ENCODE data around the gene NOTO. TPM values are rescaled to one million over a fixed set of nuclear protein-coding genes. Genes with fewer than 3 reads are reported as not detected.
"Not testable (repeated sequence)": the region's sequence is repeated elsewhere in the genome, so short reads cannot be mapped to it uniquely, and the experiment has no call there.

Gene NOTO
- not detected in 2 replicates for total RNA-seq

GRCh38 chr2:73202156-73203054, at the start of gene NOTO:
Gene NOTO, plus strand, starts transcription at chr2:73202574. Its CDS starts 93 bp downstream, at chr2:73202667.
- DNase-seq, result peak; percentile 64
- Mint-ChIP-seq H3K27me3 (peaks cover 51% of the 10 kb centered on the region), H3K4me3 (peak within 1 kb of the TSS; percentile 40), H3K36me3 (ENCODE audit: low read depth) (peaks cover 1% of the 10 kb centered on the region), H3K4me1 (peaks cover 3% of the 10 kb centered on the region), H3K9me3 (no peaks in the 10 kb centered on the region), H3K27ac (no peak within 1 kb of the TSS)
- intact Hi-C loops (cut with micrococcal nuclease), result no loop called here

- H3K4me1 Mint-ChIP-seq, result no peaks in the 10 kb centered on the region
- intact Hi-C loops (cut with micrococcal nuclease), result loop anchor here (1.0 kb wide), 1 partner anchor 71 kb away; no protein-coding TSS in a partner anchor
- no peak overlapping the region for H3K4me3 Mint-ChIP-seq
- no peaks in the 10 kb centered on the region for H3K36me3 Mint-ChIP-seq (ENCODE audit: low read depth)
- peak; percentile 75 for DNase-seq
- peaks cover 29% of the 10 kb centered on the region for H3K27me3 Mint-ChIP-seq
- H3K27ac Mint-ChIP-seq, result no peak overlapping the region
- H3K9me3 Mint-ChIP-seq, result no peaks in the 10 kb centered on the region
Observed at GRCh38 chr2:73156539-73157124, 45.7 kb upstream of the NOTO start.

GRCh38 chr2:73162856-73163391, 39.5 kb upstream of the NOTO start:
- Mint-ChIP-seq H3K27me3 (peaks cover 14% of the 10 kb centered on the region), H3K9me3 (no peaks in the 10 kb centered on the region), H3K36me3 (ENCODE audit: low read depth) (no peaks in the 10 kb centered on the region), H3K4me1 (peaks cover 1% of the 10 kb centered on the region), H3K4me3 (no peak overlapping the region), H3K27ac (no peak overlapping the region)
- no peak for DNase-seq
- intact Hi-C loops (cut with micrococcal nuclease), result loop anchor here (1.0 to 5.0 kb wide), 3 partner anchors 78 to 271 kb away; no protein-coding TSS in a partner anchor

- Mint-ChIP-seq H3K27me3 (peaks cover 9% of the 10 kb centered on the region), H3K36me3 (ENCODE audit: low read depth) (no peaks in the 10 kb centered on the region), H3K4me3 (no peak overlapping the region), H3K9me3 (no peaks in the 10 kb centered on the region), H3K27ac (no peak overlapping the region), H3K4me1 (peaks cover 1% of the 10 kb centered on the region)
- peak; percentile 89 for DNase-seq
- intact Hi-C loops (cut with micrococcal nuclease), result loop anchor here (1.0 to 5.0 kb wide), 4 partner anchors 10 to 271 kb away; no protein-coding TSS in a partner anchor
Observed at GRCh38 chr2:73163483-73164367, 38.6 kb upstream of the NOTO start.

- not testable (repeated sequence) for H3K4me1 Mint-ChIP-seq, H3K9me3 Mint-ChIP-seq
Observed at GRCh38 chr2:73165978-73166377, 36.4 kb upstream of the NOTO start.

GRCh38 chr2:73166813-73167212, 35.6 kb upstream of the NOTO start:
- H3K36me3 Mint-ChIP-seq (ENCODE audit: low read depth); H3K9me3 Mint-ChIP-seq; intact Hi-C loops (cut with micrococcal nuclease); DNase-seq; H3K27ac Mint-ChIP-seq; H3K27me3 Mint-ChIP-seq; H3K4me3 Mint-ChIP-seq; H3K4me1 Mint-ChIP-seq: not testable (repeated sequence)

More at GRCh38 chr2:73165978-73166377, 36.4 kb upstream of the NOTO start:
- intact Hi-C loops (cut with micrococcal nuclease); DNase-seq; H3K4me3 Mint-ChIP-seq; H3K27me3 Mint-ChIP-seq; H3K36me3 Mint-ChIP-seq (ENCODE audit: low read depth); H3K27ac Mint-ChIP-seq: not testable (repeated sequence)

- H3K9me3 Mint-ChIP-seq; H3K27ac Mint-ChIP-seq; H3K36me3 Mint-ChIP-seq (ENCODE audit: low read depth); DNase-seq; intact Hi-C loops (cut with micrococcal nuclease); H3K4me3 Mint-ChIP-seq: not testable (repeated sequence)
- Mint-ChIP-seq H3K27me3 (peaks cover 14% of the 10 kb centered on the region), H3K4me1 (peaks cover 10% of the 10 kb centered on the region)
Observed at GRCh38 chr2:73168348-73168747, 34.0 kb upstream of the NOTO start.

- H3K27me3 Mint-ChIP-seq, result peaks cover 28% of the 10 kb centered on the region
- intact Hi-C loops (cut with micrococcal nuclease); DNase-seq; H3K36me3 Mint-ChIP-seq (ENCODE audit: low read depth); H3K9me3 Mint-ChIP-seq; H3K4me3 Mint-ChIP-seq; H3K27ac Mint-ChIP-seq; H3K4me1 Mint-ChIP-seq: not testable (repeated sequence)
Observed at GRCh38 chr2:73170341-73170740, 32.0 kb upstream of the NOTO start.

- DNase-seq, result peak; percentile 68
- no peaks in the 10 kb centered on the region for H3K36me3 Mint-ChIP-seq (ENCODE audit: low read depth)
- H3K27ac Mint-ChIP-seq, result peak overlapping the region; percentile 34
- no peaks in the 10 kb centered on the region for H3K9me3 Mint-ChIP-seq
- H3K4me3 Mint-ChIP-seq, result no peak overlapping the region
- intact Hi-C loops (cut with micrococcal nuclease), result loop anchor here (1.0 kb wide), 1 partner anchor 9 kb away; no protein-coding TSS in a partner anchor
- H3K27me3 Mint-ChIP-seq, result peaks cover 45% of the 10 kb centered on the region
- peaks cover 20% of the 10 kb centered on the region for H3K4me1 Mint-ChIP-seq
Observed at GRCh38 chr2:73172963-73173362, 29.4 kb upstream of the NOTO start.

- Mint-ChIP-seq H3K27me3 (peaks cover 51% of the 10 kb centered on the region), H3K4me1 (peaks cover 20% of the 10 kb centered on the region), H3K9me3 (no peaks in the 10 kb centered on the region), H3K4me3 (peak overlapping the region; percentile 26), H3K36me3 (ENCODE audit: low read depth) (no peaks in the 10 kb centered on the region), H3K27ac (no peak overlapping the region)
- DNase-seq, result no peak
- intact Hi-C loops (cut with micrococcal nuclease), result loop anchor here (1.0 kb wide), 1 partner anchor 9 kb away; no protein-coding TSS in a partner anchor
Observed at GRCh38 chr2:73173781-73174180, 28.6 kb upstream of the NOTO start.

- H3K4me1 Mint-ChIP-seq, result peaks cover 20% of the 10 kb centered on the region
- H3K9me3 Mint-ChIP-seq, result no peaks in the 10 kb centered on the region
- intact Hi-C loops (cut with micrococcal nuclease), result no loop called here
- H3K4me3 Mint-ChIP-seq, result no peak overlapping the region
- H3K36me3 Mint-ChIP-seq (ENCODE audit: low read depth), result no peaks in the 10 kb centered on the region
- no peak for DNase-seq
- no peak overlapping the region for H3K27ac Mint-ChIP-seq
- peaks cover 49% of the 10 kb centered on the region for H3K27me3 Mint-ChIP-seq
Observed at GRCh38 chr2:73174244-73174643, 28.1 kb upstream of the NOTO start.

- intact Hi-C loops (cut with micrococcal nuclease), result loop anchor here (5.0 kb wide), 1 partner anchor 103 kb away; the partner anchor contains the start of gene SFXN5
- Mint-ChIP-seq H3K27ac (no peak overlapping the region), H3K9me3 (no peaks in the 10 kb centered on the region)
Observed at GRCh38 chr2:73174941-73175662, 27.3 kb upstream of the NOTO start.

More at GRCh38 chr2:73174941-73175662, 27.3 kb upstream of the NOTO start:
- H3K27me3 Mint-ChIP-seq, result peaks cover 57% of the 10 kb centered on the region
- H3K36me3 Mint-ChIP-seq (ENCODE audit: low read depth), result no peaks in the 10 kb centered on the region
- no peak for DNase-seq
- H3K4me3 Mint-ChIP-seq, result peak overlapping the region; percentile 45
- peaks cover 20% of the 10 kb centered on the region for H3K4me1 Mint-ChIP-seq
